ENCODE data around the gene CTNNA2. TPM values are rescaled to one million over a fixed set of nuclear protein-coding genes. Genes with fewer than 3 reads are reported as not detected.

The CTNNA2 gene
- total RNA-seq, 1 donor from 2014 or later = 2.9 TPM

GRCh38 chr2:80501874-80502624 lies 989.2 kb downstream of the CTNNA2 start:
- no peak for DNase-seq (ENCODE audit: low read depth, low spot score)
- TF ChIP-seq CTCF (conservative IDR thresholded peaks at IDR 0.05) = no peak
- Mint-ChIP-seq H3K27ac (ENCODE audit: unreplicated experiment) (no peak overlapping the region), H3K9me3 (no peaks in the 10 kb centered on the region), H3K4me1 (peaks cover 7% of the 10 kb centered on the region), H3K4me3 (no peak overlapping the region), H3K36me3 (ENCODE audit: low read depth) (no peaks in the 10 kb centered on the region), H3K27me3 (ENCODE audit: low read depth) (peaks cover 2% of the 10 kb centered on the region)

GRCh38 chr2:80506563-80506962 lies 993.7 kb downstream of the CTNNA2 start:
- H3K4me1 Mint-ChIP-seq = peaks cover 7% of the 10 kb centered on the region
- no peaks in the 10 kb centered on the region for H3K27me3 Mint-ChIP-seq (ENCODE audit: low read depth)
- no peaks in the 10 kb centered on the region for H3K9me3 Mint-ChIP-seq
- H3K4me3 Mint-ChIP-seq = no peak overlapping the region
- TF ChIP-seq CTCF (conservative IDR thresholded peaks at IDR 0.05) = no peak
- peak overlapping the region; percentile 1 for H3K27ac Mint-ChIP-seq (ENCODE audit: unreplicated experiment)
- H3K36me3 Mint-ChIP-seq (ENCODE audit: low read depth) = no peaks in the 10 kb centered on the region
- no peak for DNase-seq (ENCODE audit: low read depth, low spot score)

- H3K36me3 Mint-ChIP-seq (ENCODE audit: low read depth) = no peaks in the 10 kb centered on the region
- H3K27ac Mint-ChIP-seq (ENCODE audit: unreplicated experiment) = no peak overlapping the region
- no peak for TF ChIP-seq CTCF (conservative IDR thresholded peaks at IDR 0.05)
- DNase-seq (ENCODE audit: low read depth, low spot score) = no peak
- no peaks in the 10 kb centered on the region for H3K27me3 Mint-ChIP-seq (ENCODE audit: low read depth)
- peaks cover 7% of the 10 kb centered on the region for H3K9me3 Mint-ChIP-seq
- H3K4me1 Mint-ChIP-seq = peaks cover 8% of the 10 kb centered on the region
- H3K4me3 Mint-ChIP-seq = no peak overlapping the region
Measured at GRCh38 chr2:80510716-80511115, 997.9 kb downstream of the CTNNA2 start.

- no peaks in the 10 kb centered on the region for H3K36me3 Mint-ChIP-seq (ENCODE audit: low read depth)
- peaks cover 10% of the 10 kb centered on the region for H3K9me3 Mint-ChIP-seq
- peak; percentile 2 for DNase-seq (ENCODE audit: low read depth, low spot score)
- H3K4me1 Mint-ChIP-seq = peaks cover 19% of the 10 kb centered on the region
- H3K27me3 Mint-ChIP-seq (ENCODE audit: low read depth) = no peaks in the 10 kb centered on the region
- H3K4me3 Mint-ChIP-seq = peak overlapping the region; percentile 21
- no peak overlapping the region for H3K27ac Mint-ChIP-seq (ENCODE audit: unreplicated experiment)
- TF ChIP-seq CTCF (conservative IDR thresholded peaks at IDR 0.05) = no peak
Measured at GRCh38 chr2:80515964-80516363, 1003.1 kb downstream of the CTNNA2 start.

GRCh38 chr2:80517316-80517715 lies 1004.5 kb downstream of the CTNNA2 start:
- no peak for TF ChIP-seq CTCF (conservative IDR thresholded peaks at IDR 0.05)
- H3K27me3 Mint-ChIP-seq (ENCODE audit: low read depth) = no peaks in the 10 kb centered on the region
- H3K27ac Mint-ChIP-seq (ENCODE audit: unreplicated experiment) = no peak overlapping the region
- peaks cover 19% of the 10 kb centered on the region for H3K4me1 Mint-ChIP-seq
- no peak overlapping the region for H3K4me3 Mint-ChIP-seq
- DNase-seq (ENCODE audit: low read depth, low spot score) = no peak
- peaks cover 10% of the 10 kb centered on the region for H3K9me3 Mint-ChIP-seq
- no peaks in the 10 kb centered on the region for H3K36me3 Mint-ChIP-seq (ENCODE audit: low read depth)
